Glutamatergic neuron (in vitro differentiated cells): Measurements from ENCODE around the gene SAP25. TPM values are rescaled to one million over a fixed set of nuclear protein-coding genes. Genes with fewer than 3 reads are reported as not detected.

Experiments
- DNase-seq: peaks from one replicate; pipeline ENCODE4 v3.0.0; 2022
- H3K27ac Mint-ChIP-seq: one replicate; pipeline ENCODE4 v1.8.0; 2020; ENCODE audit warnings: mild to moderate bottlenecking, mixed read lengths, inconsistent platforms; ENCODE audit not compliant: unreplicated experiment
- H3K27me3 Mint-ChIP-seq: one replicate; pipeline ENCODE4 v1.8.0; 2020; ENCODE audit warnings: mild to moderate bottlenecking, moderate library complexity, mixed read lengths, inconsistent platforms; ENCODE audit not compliant: unreplicated experiment
- H3K36me3 Mint-ChIP-seq: one replicate; pipeline ENCODE4 v1.8.0; 2020; ENCODE audit warnings: mild to moderate bottlenecking, mixed read lengths, inconsistent platforms; ENCODE audit not compliant: unreplicated experiment
- H3K4me1 Mint-ChIP-seq: one replicate; pipeline ENCODE4 v1.8.0; 2020; ENCODE audit warnings: mild to moderate bottlenecking, low read depth, mixed read lengths, inconsistent platforms; ENCODE audit not compliant: unreplicated experiment
- H3K4me3 Mint-ChIP-seq: one replicate; pipeline ENCODE4 v1.8.0; 2020; ENCODE audit warnings: mild to moderate bottlenecking, mixed read lengths, inconsistent platforms; ENCODE audit not compliant: unreplicated experiment
- H3K9me3 Mint-ChIP-seq: one replicate; pipeline ENCODE4 v1.8.0; 2020; ENCODE audit warnings: mild to moderate bottlenecking, moderate library complexity, mixed read lengths, inconsistent platforms; ENCODE audit not compliant: unreplicated experiment
- total RNA-seq: library from RNA; stranded (reverse); fragmentation: NEBNext Ultra II Directional; extraction: Animal tissue kit (Norgen Biotek cat#: 25700); gene quantifications from one replicate; pipeline ENCODE4 v1.2.1, GENCODE V29; 2021; ENCODE audit not compliant: unreplicated experiment
- TF ChIP-seq, protein P1 (sequence below): fragments of 200-600 bp; sonication (generic); IDR thresholded peaks from one replicate; pipeline ENCODE4 v1.5.0; 2021; ENCODE audit not compliant: partially characterized antibody, unreplicated experiment

Gene SAP25
- total RNA-seq, 1 donor from 2014 or later: 8.0 TPM

DNA sequence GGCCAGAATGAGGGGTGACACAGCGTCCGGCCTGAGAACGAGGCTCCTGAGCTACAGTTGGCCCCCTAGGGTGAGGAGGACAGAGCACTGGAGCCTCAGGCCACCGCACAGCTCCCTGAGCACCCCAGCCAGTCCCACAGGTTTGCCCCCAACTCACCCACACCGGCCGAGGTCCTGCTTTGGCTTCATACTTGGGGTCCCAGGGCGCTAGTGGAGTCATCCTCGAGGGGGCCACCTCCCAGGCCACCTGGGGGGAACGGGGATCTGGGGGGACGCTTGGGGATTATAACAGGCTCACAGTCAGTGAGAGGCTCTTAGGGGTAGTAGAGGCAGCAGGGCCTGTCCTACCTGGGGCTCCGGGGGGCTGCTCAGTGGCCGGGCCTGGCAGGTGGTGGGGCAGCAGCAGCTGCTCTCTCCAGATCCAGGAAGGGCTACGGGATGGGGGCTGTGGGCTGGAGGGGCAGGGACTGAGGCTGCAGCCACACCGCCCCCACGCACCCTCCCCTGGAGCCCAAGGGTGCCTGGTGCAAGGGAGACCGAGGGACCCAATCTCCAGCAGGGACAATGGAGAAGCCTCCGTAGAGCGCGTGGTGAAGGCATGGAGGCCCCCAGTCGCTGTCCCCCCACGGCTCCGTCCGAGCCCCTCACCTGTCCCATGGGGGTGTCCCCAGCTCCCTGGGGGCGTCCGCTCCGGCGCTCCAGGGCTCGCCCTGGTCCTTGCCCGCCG, 588 bp downstream of the SAP25 start:
- Mint-ChIP-seq H3K4me3 (no peak overlapping the region), H3K4me1 (peaks cover 2% of the 10 kb centered on the region), H3K27me3 (peaks cover 20% of the 10 kb centered on the region), H3K36me3 (no peaks in the 10 kb centered on the region), H3K9me3 (peaks cover 2% of the 10 kb centered on the region), H3K27ac (no peak overlapping the region)
- no peak for DNase-seq
- TF ChIP-seq, protein P1, sequence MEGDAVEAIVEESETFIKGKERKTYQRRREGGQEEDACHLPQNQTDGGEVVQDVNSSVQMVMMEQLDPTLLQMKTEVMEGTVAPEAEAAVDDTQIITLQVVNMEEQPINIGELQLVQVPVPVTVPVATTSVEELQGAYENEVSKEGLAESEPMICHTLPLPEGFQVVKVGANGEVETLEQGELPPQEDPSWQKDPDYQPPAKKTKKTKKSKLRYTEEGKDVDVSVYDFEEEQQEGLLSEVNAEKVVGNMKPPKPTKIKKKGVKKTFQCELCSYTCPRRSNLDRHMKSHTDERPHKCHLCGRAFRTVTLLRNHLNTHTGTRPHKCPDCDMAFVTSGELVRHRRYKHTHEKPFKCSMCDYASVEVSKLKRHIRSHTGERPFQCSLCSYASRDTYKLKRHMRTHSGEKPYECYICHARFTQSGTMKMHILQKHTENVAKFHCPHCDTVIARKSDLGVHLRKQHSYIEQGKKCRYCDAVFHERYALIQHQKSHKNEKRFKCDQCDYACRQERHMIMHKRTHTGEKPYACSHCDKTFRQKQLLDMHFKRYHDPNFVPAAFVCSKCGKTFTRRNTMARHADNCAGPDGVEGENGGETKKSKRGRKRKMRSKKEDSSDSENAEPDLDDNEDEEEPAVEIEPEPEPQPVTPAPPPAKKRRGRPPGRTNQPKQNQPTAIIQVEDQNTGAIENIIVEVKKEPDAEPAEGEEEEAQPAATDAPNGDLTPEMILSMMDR: no peak

DNA sequence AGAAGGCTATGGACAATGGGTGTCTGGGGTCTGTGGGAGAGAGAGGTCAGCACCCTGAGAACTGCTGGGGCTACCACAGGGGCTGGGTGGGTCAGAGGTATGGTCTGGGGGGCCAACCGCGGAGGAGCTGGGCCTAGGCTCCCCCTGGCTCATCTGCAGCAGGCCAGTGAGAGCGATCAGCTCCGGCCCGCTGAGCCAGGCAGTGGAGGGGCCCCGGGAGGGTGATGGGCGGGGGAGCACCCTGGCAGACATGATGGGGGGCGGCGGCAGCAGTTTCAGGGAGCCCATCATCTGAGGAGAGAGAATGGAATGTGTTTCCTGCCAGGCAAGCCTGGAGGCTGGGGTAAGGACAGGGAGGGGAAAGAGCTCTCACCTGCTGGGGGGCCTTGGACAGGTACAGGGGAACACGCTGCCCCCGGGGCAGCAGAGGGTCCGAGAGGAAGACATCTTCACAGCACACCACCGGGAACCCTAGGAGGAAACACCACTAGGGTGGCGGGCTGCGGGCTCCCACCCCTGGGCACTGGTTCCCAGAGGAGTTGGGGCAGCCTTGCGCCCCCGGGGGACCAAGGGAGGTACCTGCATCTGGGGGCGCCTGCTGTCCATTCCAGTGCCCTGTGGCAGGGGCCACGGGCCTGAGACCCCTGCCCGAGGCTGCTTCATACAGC, 1.3 kb downstream of the SAP25 start:
- DNase-seq: no peak

DNA sequence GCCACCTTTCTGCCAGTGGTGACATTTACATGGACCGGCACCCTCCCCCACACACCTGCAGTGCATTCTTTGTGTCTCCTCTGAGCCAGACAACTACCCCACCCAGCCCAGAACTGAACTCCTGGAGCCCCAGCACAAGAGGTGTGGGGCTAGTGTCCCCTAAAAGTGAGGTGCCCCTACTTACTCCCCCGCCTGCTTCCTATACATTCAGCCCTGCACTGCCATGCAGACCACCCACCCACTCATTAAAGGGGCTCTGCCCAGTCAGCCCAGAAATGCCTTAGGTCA, 1.9 kb downstream of the SAP25 start:
- H3K9me3 Mint-ChIP-seq: peaks cover 2% of the 10 kb centered on the region
- no peak overlapping the region for H3K4me3 Mint-ChIP-seq
- peaks cover 4% of the 10 kb centered on the region for H3K4me1 Mint-ChIP-seq
- TF ChIP-seq, protein P1: no peak
- no peak for DNase-seq
- H3K36me3 Mint-ChIP-seq: no peaks in the 10 kb centered on the region
- no peak overlapping the region for H3K27ac Mint-ChIP-seq
- peaks cover 20% of the 10 kb centered on the region for H3K27me3 Mint-ChIP-seq

More for the DNA sequence above, 1.3 kb downstream of the SAP25 start:
- peaks cover 2% of the 10 kb centered on the region for H3K9me3 Mint-ChIP-seq
- H3K27me3 Mint-ChIP-seq: peaks cover 20% of the 10 kb centered on the region
- no peak overlapping the region for H3K27ac Mint-ChIP-seq
- TF ChIP-seq, protein P1: no peak
- H3K4me3 Mint-ChIP-seq: no peak overlapping the region
- H3K4me1 Mint-ChIP-seq: peaks cover 4% of the 10 kb centered on the region
- H3K36me3 Mint-ChIP-seq: no peaks in the 10 kb centered on the region

DNA sequence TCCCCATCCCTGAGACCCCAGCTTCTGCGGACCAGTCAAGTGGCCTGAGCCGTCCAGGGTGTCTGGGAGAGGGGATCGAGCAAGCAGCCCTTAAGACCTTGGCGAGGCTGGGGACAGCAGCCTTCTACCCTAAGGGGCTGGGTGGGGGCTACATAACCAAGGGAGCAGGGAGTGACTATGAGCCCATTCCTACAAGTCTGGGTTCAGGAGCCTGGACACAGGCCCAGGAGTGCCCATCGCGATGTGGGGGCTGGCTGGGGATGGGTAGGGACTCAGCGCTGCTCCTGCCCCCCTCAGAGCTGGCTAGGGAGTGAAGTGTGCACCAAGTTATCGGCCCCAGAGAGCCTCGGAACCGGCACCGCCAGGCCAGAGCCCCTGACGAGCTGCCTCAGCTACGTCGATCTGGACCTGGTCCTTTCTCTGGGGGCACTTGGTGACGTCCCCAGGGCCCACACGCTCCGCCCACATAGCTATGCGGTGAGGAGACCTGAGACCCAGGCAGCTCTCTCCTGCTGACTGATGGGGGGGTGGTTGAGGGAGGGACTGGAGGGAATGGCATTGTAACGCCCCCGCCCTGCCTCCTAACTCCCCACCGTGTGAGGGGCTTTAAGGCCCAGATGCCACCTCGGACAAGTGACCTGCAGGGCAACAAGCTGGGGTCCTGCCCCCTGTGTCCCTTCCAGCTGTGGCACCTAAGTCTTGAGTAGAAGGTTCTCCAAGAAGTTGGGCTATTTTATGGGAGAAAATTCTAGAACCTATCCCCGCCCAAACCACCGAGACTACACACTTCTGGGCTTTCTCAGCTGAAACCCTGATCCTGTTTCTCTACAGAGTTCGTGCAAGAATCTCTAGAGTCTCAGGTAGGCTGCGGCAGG, 2.5 kb downstream of the SAP25 start:
- H3K9me3 Mint-ChIP-seq: peaks cover 2% of the 10 kb centered on the region
- H3K27me3 Mint-ChIP-seq: peaks cover 19% of the 10 kb centered on the region
- H3K4me3 Mint-ChIP-seq: no peak overlapping the region
- DNase-seq: no peak
- no peak overlapping the region for H3K27ac Mint-ChIP-seq
- peaks cover 4% of the 10 kb centered on the region for H3K4me1 Mint-ChIP-seq
- TF ChIP-seq, protein P1: no peak
- no peaks in the 10 kb centered on the region for H3K36me3 Mint-ChIP-seq
